Right ventricle myocardium inferior (tissue), 1 donor: ENCODE data around the gene TBC1D14. TPM values are rescaled to one million over a fixed set of nuclear protein-coding genes. Genes with fewer than 3 reads are reported as not detected.

Experiments
- ATAC-seq: fragments of 200-7000 bp; cut with Tn5 transposase; one replicate; pipeline ENCODE4 v1.9.1; 2020; ENCODE audit warnings: mild to moderate bottlenecking, moderate library complexity
- DNase-seq: peaks from one replicate; pipeline ENCODE4 v3.0.0; 2021; ENCODE audit errors: missing footprints
- intact Hi-C: fragments of 100-400 bp; cut with DNase I; formaldehyde crosslinking; loops from one replicate; pipeline ENCODE4 v1.11.0; 2022
- total RNA-seq: library from RNA; stranded (reverse); fragmentation: NEBNext Ultra II Directional; extraction: Animal tissue kit (Norgen Biotek cat#: 25700); gene quantifications from one replicate; pipeline ENCODE4 v1.2.1, GENCODE V29; 2021
- donor health status: DM: no; HTN: yes; CAD: no; lungs with severe emphysema.

Gene TBC1D14
- total RNA-seq, 1 donor from 2014 or later = 36.1 TPM

GRCh38 chr4:6917461-6918271, 8.0 kb downstream of the TBC1D14 start:
- peak; percentile 91 for DNase-seq
- intact Hi-C loops = loop anchor here (10.0 kb wide), 1 partner anchor 127 kb away; the partner anchor contains the start of gene TADA2B
- ATAC-seq = peak; percentile 67

GRCh38 chr4:6918338-6918737, 8.7 kb downstream of the TBC1D14 start:
- DNase-seq = peak; percentile 57
- no peak for ATAC-seq
- intact Hi-C loops = loop anchor here (10.0 kb wide), 1 partner anchor 126 kb away; the partner anchor contains the start of gene TADA2B

- intact Hi-C loops = no loop called here
- ATAC-seq (no peak), DNase-seq (peak; percentile 27)
Measured at GRCh38 chr4:6920171-6920570, 10.5 kb downstream of the TBC1D14 start.

- intact Hi-C loops = no loop called here
- peak; percentile 44 for DNase-seq
- ATAC-seq = no peak
Measured at GRCh38 chr4:6923507-6923906, 13.9 kb downstream of the TBC1D14 start.

- intact Hi-C loops = no loop called here
- DNase-seq (peak; percentile 65), ATAC-seq (peak; percentile 84)
Measured at GRCh38 chr4:6924361-6924779, 14.7 kb downstream of the TBC1D14 start.

GRCh38 chr4:6925357-6925836, 15.8 kb downstream of the TBC1D14 start:
- peak; percentile 78 for DNase-seq
- peak; percentile 44 for ATAC-seq
- intact Hi-C loops = loop anchor here (5.0 kb wide), 1 partner anchor 62 kb away; no protein-coding TSS in a partner anchor

- intact Hi-C loops = loop anchor here (5.0 kb wide), 1 partner anchor 61 kb away; no protein-coding TSS in a partner anchor
- ATAC-seq (peak; percentile 16), DNase-seq (peak; percentile 68)
Measured at GRCh38 chr4:6926081-6926480, 16.5 kb downstream of the TBC1D14 start.

- ATAC-seq (peak; percentile 9), DNase-seq (peak; percentile 77)
- intact Hi-C loops = loop anchor here (5.0 kb wide), 1 partner anchor 60 kb away; no protein-coding TSS in a partner anchor
Measured at GRCh38 chr4:6926681-6927478, 17.3 kb downstream of the TBC1D14 start.

- intact Hi-C loops = loop anchor here (5.0 kb wide), 1 partner anchor 59 kb away; no protein-coding TSS in a partner anchor
- no peak for ATAC-seq
- no peak for DNase-seq
Measured at GRCh38 chr4:6928081-6928480, 18.5 kb downstream of the TBC1D14 start.

GRCh38 chr4:6929339-6929811, 19.7 kb downstream of the TBC1D14 start:
- intact Hi-C loops = loop anchor here (5.0 kb wide), 1 partner anchor 58 kb away; no protein-coding TSS in a partner anchor
- ATAC-seq (peak; percentile 56), DNase-seq (no peak)

- DNase-seq (no peak), ATAC-seq (no peak)
- intact Hi-C loops = loop anchor here (5.0 kb wide), 1 partner anchor 57 kb away; no protein-coding TSS in a partner anchor
Measured at GRCh38 chr4:6929812-6930464, 20.3 kb downstream of the TBC1D14 start.

- ATAC-seq (no peak), DNase-seq (no peak)
- intact Hi-C loops = no loop called here
Measured at GRCh38 chr4:6932475-6932874, 22.8 kb downstream of the TBC1D14 start.

- intact Hi-C loops = no loop called here
- ATAC-seq (no peak), DNase-seq (no peak)
Measured at GRCh38 chr4:6932918-6933317, 23.3 kb downstream of the TBC1D14 start.

- no peak for ATAC-seq
- no peak for DNase-seq
- intact Hi-C loops = no loop called here
Measured at GRCh38 chr4:6933691-6934430, 24.2 kb downstream of the TBC1D14 start.

- intact Hi-C loops = no loop called here
- ATAC-seq = no peak
- no peak for DNase-seq
Measured at GRCh38 chr4:6935965-6936364, 26.3 kb downstream of the TBC1D14 start.

GRCh38 chr4:6937201-6937600, 27.6 kb downstream of the TBC1D14 start:
- DNase-seq = no peak
- ATAC-seq = no peak
- intact Hi-C loops = no loop called here

GRCh38 chr4:6937754-6938153, 28.1 kb downstream of the TBC1D14 start:
- DNase-seq (no peak), ATAC-seq (no peak)
- intact Hi-C loops = no loop called here

GRCh38 chr4:6938237-6938636, 28.6 kb downstream of the TBC1D14 start:
- intact Hi-C loops = no loop called here
- peak; percentile 82 for DNase-seq
- ATAC-seq = peak; percentile 81
